GOT3 (cell line): ENCODE data around the gene MINDY4.

Experiments
- DNase-seq: peaks from one replicate; lab custom pipeline; 2025; ENCODE audit warnings: mixed read lengths; lab: John Stamatoyannopoulos, UW

MINDY4 gene

DNA sequence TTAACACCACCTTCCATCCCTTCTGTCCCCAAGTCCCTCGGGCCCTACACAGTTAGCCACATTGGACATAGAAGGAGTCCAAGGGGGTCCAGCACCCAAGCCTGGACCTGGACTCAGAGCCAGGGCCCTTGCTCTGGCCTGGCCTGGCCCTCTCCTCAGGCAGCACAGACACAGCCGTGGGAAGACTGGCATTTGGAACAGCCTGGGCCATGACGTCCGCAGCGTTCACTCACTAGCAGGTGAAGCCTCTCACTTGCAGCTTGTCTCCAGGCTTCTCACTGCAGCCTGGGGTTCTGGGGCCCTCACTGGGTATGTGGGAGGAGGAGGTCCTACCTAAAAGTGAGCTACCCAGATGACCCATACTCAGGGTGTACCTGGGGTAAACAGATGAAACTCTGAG is 106.8 kb downstream of the MINDY4 start:
- DNase-seq: no peak

DNA sequence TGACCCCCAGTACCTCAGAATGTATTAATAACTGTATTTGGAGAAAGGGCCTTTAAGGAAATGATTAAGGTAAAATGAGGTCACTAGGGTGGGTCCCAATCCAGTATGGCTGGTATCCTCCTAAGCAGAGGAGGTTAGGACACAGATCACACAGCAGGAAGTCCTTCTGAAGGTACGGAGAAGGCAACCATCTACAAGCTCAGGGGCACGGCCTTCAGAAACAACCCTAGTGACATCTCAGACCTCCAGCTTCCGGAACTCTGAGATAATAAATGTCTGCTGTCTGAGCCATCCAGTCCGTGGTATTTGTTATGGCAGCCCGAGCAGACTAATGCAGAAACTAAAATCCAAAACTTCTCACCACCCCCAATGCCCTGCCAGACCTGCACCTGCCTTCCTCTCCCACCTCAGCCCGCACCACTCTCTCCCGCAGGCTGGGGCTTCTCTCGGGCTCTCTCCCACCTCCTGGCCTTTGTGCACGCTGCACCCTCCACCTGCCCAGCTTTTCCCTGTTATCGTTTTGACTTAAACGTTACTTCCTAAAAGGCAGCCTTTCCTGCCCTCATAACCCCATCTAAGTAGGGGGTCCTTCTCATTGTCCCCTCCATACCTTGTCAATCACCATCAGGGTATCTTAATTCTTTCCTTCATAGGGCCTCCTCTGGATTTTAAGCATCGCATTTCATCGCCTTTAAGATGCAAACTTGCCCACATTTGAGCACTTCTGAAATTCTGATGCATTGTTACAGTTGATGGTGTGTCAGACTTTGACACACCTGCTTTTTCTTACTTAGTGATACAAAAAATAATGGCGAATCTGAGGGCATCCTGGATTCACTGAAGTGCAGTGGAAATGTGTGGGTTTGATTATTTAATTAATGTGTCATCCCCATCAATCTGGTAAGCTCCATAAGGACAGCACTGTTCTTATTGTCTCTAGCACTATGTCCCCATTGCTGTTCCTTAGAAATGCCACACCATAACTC is 108.2 kb downstream of the MINDY4 start:
- DNase-seq: no peak

DNA sequence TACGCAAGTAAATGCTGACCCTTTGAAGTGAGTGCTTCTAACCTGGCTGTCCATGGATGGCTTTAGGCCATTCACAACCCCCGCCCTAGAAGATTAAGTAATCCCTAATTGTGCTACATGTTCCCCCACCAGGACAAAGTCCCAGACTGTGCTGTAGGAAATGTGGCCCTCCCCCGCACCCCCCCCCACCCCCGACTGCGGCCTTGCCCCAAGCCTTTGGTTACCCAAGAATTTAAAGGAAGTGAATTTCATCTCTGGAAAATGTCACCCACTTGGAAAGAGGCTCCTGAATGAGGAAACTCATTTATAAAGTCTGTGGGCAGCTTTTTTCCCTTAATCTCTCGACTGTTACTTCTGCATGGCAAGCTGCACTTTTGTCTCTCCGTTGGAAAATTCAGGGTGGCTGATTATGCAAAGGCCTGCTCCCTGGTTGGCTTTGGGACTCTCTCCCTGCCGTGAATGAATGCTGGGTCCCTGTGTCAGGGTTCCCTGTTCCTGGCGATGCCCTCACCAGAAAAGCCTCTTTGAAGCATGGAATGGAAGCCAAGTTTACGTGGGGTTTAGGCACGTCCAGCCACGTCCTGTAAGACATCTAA is 109.0 kb downstream of the MINDY4 start:
- no peak for DNase-seq

DNA sequence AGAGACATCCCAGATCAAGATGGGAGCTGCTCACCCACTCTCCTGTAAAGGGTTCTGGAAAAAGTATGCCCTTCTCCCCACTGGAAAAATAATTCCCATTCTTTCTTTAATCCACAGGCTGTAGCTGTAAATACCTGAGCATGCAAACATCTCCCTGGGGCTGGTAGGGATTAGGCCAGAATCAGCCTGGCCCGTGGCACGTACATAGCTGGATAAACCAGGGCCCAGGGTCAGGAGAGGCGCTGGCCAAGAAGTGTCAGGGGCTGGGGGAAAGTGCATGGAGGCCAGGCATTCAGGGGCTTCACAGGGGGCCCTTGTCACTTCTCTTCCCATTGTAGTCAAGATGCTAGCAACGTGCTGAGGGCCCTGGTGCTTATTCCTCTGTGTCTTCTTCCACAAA is 109.7 kb downstream of the MINDY4 start:
- no peak for DNase-seq

DNA sequence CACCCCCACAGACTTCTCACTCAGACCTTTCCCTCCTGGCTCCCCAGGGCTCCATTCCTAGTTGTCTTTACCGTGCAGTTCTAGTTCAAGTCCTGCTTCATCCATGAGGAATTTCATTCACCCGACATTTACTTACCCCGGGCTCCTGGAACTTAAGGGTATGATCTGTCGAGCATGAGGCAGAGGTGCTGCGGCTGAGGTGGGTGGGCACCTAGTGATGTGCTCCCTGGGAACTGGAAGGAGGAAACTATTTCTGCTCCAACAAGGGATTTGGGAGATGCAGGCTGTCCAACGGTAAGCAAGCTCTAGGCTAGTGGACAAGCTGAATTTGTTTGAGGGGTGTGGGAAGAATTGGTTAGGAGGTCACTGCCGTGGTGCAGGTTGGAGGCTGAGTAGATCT is 110.2 kb downstream of the MINDY4 start:
- no peak for DNase-seq

DNA sequence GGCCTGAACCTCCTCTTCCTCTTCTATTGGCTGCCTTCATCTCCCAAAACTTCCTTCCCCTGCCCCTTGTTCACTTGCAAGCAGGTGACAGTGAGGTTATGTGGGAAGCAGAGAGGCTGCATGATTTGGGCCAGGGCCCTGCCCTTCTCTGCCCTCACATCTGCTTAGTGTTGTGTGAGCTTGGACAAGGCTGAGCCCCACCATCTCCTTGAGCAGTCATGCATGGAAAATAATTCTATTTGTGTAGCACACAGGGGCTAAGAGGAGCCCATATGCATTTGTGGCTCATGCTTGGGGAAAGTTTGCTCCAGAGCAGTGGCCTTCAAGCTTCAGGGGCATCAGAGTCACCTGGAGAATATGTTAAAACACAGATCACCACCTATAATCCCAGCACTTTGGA is 113.7 kb downstream of the MINDY4 start:
- no peak for DNase-seq

DNA sequence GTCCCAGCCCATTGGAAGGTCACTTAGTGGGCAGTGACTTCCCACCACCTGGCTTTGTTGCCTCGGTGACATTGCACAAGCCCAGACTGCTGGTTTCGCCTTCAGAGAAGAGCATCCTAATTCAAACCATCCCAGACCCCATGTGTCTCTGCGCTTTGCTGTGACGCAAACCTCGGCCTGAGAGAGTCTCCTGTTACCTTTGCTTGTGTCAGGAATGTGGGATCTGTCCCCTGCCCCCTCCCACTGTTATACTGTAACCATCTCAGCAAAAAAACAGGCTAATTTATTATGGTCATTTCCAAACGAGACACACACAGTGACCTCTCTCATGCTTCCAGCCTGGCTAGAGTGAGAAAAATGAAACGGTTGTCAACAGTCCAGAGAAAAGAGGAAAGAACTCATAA is 115.4 kb downstream of the MINDY4 start:
- no peak for DNase-seq

DNA sequence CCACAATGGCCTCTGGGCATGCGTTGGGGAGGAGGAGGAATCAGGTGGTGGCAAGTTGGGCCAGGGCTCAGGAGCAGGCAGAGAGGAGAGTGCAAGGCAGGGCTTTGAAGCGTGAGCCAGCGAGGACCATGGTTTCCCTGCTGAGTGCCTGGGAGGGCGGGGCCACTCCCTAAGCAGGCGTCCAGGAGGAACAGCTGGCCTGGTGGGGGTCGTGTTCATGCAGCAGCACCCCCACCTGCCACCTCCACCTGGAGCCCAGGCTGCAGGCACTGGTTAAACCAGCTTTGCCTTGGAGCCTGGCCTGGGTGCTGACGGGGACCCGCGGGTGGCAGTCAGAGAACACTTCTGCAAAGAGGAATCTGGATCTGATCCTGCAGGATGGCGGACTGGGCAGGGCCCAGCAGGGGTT is 116.3 kb downstream of the MINDY4 start:
- no peak for DNase-seq

DNA sequence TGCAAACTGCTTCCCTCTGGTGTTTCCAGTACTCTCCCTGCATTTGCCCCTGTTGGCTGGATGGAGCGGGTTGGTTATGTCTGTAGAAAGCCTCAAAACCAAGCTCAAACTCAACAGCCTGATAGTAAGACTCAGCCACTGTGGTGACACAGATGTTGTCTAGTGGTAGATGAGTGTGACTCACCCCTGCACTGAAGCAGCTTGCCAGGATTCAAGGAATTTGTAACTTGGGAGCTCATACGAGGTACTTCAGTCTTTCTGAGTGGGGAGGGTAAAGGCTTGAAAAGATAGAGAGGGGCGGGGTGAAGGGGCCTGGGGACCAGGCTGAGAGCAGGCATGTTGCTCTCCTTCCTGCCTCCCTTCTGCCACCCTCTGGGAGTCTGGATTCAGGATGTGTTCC is 117.5 kb downstream of the MINDY4 start:
- peak; percentile 30 for DNase-seq

DNA sequence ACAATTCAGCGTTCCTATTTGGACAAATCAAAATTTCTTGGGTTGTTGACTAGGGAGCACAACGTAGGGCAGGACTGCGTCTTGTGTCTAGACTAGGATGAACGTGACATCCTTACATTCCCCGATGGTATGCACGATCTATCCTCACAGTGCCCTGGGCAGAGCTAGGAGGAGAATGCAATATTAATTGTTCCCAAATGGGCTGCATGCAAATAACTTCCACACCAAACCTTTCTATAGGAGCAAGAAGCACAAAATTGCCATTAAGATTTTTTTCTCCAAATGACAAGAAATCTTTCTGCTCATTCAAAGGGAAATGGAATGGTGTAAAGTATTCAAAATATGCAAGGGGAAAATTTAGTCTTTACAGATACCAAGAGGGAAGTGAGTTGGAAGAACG is 119.0 kb downstream of the MINDY4 start:
- DNase-seq: no peak

DNA sequence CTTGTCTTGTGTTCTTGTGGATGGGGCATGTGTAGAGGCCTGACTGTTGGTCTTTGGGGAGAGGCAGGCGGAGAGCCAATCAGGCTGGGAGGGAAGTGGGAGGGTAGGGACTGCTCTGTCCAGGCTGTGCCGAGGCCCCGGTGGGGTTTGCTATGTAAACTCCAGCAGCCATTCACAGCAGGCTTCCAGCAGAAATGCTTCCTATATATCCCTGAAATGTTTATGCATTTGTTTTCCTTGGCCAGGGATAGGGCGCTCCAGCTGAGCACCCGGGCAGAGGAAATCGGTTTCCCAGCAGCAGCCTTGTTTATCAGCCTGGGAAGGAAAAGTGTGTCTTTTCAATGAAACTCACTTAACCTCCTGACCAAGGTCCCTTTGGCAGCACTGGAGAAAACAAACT is 122.1 kb downstream of the MINDY4 start:
- no peak for DNase-seq

DNA sequence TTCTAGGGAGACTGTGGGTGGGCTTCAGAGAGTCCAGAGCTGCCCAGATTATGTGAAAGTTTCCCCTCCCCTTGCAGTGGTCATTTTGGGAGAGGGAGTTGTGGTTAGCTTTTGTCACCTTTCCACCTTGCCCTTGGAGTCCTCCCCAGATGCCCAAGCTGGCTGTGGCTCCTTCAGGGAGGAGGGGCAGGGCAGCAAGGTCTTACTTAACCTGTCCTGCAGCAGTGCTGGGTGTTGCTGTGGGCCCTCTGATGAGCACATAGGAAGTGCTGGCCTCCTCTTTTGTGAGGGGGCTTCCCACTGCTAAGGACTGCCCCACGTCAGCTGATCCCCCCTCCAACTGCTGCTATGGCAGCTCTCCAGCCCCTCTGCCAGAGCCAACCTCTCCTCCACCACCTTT is 122.8 kb downstream of the MINDY4 start:
- DNase-seq: no peak

DNA sequence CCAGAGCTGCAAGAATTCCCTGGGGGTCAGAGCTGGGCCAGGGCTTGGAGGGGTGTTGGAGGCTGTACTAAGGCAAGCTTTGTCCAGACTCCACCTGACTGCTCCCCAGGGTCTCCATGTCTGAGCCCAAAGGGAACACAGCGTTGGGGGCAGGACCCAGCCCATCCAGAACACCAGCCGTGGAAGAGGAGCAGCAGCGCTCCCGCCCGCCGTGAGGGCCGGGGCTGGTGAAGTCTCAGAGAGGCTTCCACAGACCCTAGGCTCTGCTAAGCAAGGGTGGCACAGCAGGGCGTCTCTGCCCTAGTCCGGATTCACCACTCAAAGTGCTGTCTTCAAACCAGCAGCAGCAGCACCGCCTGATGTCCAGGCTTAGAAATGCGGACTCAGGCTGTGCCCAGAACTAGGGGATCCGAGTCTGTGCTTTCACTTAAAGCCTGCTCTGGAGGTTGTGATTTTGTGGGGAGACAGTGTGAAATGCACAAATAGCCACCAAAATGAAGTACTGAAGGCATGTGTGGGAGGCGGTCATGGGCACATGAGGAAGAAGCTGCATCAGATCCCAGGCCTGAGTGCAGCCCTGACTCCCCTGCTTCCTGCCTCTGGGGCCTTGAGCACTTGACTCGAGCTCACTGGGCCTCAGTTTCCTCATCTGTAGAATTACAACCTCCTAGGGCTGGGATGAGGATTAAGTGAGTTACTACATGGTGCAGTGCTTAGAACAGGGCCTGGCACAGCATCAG is 123.8 kb downstream of the MINDY4 start:
- DNase-seq: no peak

DNA sequence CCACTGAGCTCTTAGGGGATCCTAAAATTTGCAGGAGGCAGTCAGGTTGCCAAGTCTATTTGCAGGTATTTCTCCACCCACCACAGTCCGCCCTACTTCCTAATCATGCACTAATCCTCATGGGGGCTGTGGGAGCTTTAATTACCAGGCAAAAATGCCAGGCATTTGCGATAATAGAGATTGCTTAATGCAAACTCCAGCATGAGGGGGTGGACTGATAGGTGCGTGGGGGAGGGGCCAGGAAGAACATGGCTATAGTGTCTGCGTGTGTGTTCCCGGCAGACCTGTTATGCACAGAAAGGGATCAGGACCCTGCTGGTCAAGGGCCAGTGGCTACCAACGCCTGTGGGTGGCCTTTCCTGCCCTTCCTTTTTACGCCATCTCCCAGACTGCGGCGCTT is 124.8 kb downstream of the MINDY4 start:
- no peak for DNase-seq

DNA sequence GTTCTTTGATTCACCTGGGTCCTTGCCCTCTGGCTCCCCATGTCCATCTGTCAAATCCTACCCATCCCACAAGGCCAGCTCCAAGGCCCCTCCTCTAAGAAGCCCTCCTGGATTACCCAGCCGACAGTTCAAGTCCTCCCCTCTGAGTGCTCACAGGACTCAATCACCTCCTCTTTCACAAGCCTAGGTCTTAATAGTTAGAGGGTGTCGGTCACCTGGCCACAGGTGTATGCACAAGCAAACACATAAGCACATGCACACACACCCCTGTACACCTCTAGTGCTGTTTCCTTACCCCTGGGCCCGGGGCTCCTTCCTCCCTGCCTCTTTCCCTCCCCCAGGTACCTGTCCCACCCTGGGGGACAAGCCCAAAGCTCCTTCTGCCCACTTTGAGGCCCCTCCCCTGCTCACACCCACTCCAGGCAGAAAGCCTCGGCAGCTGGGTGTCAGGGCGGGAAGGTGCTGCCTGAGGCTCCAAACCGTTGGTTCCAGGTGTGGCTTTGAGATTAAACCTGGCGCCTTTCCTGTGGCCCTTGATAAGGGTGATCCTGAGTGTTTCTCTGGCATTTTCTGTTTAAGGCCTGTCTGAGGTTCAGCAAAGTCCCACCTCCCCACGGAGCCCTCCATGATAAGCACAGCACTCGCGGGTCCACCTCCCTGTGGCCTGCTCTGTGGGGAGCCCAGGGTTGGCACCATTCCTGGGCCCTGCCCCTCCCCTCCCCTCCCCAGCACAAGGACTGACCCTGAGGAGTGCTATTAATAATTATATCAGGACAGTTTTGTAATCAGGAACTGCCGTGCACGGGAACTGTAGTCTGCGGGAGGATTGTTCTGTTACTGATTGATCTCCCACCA is 125.8 kb downstream of the MINDY4 start:
- no peak for DNase-seq

DNA sequence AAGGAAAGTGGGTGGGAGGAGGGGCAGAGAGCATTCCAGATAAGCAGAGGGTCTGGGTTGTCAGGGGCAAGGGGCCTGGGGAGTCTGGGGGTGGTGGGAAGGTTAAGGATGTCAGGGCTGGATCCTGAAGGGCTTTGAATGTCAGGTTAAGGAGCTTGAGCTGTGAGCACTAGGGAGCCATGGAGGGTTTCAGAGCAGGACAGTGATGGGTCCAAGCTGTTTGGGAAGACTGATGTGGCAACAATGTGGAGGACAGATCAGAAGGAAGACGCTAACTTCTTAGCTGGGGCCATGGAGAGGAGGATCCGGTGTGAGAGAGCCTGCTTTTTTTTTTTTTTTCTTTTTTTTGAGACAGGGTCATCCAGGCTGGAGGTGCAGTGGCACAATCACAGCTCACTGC is 126.6 kb downstream of the MINDY4 start:
- DNase-seq: no peak

DNA sequence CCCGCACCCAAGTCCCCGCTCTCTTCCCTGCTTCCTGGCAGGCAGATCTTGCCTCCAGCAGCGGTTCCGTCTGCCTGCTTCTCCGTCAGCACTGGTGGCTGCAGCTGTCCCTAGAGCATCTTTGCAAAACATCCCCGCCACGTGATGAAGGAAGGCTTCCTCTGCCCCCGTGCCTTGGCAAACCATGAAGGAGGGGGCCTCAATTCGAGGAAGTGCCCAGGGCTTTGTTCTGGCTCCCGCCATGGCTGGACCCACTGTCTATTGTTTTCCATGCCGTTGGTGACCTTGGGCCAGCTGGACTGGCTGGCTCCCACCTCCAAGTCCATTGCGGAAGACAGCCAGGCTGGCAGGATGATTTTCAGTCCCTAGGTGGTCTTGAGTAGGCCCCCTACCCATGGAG is 127.2 kb downstream of the MINDY4 start:
- DNase-seq: no peak

DNA sequence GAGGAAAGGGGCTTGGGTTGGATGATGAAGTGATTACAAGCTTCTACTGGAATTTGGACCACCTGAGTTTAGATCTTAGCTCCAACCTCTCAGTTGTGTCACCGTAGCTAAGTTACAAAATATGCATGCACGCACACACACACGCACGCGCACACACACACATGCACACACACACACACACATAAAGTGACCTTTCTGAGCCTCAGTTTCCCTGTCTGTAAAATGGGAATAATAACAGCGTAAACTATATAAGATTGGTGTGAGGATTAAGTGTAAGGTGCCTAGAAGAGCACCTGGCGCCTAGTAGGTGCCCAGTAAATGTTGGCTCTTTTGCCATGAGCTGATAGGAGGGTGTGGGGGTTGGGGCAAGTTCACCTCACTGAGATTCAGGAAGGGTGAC is 127.8 kb downstream of the MINDY4 start:
- DNase-seq: no peak

DNA sequence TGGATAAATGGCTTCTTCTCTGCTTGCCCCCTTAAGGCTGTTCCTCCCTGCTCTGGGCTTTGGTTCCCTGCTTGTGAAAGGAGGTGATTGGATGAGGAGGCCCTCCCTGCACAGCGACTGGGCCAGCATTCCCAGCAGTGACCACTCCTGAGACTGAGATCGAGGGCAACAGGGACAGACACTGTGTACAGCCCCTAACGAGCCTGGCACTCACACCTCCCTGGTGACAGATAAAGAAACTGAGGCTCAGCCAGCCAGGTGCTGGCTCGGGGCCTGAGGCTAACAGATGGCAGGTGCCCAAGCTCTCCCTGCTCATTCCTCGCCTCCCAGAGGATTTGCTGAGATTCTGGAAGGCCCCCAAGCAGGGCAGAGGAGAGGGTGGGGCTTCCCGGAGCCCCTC is 128.4 kb downstream of the MINDY4 start:
- no peak for DNase-seq

DNA sequence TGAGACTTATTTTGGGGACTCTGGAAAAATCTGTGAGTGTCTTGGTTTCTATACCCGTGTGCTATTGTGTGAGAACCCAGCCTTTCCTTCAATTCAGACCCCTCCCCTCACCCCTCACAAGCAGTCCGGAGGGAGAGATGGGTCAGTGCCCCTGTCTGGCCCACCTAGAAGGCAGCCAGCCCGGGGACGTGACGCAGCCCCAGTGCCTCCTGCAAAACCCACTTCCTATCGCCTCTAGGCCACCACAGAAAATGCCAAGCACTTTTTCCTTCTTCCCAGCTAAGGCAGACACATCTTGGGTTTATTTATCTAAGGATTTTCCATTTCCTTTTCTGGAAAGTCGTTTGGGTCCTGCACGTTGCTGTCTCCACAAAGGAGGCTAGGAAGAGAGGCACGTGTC is 128.8 kb downstream of the MINDY4 start:
- no peak for DNase-seq

DNA sequence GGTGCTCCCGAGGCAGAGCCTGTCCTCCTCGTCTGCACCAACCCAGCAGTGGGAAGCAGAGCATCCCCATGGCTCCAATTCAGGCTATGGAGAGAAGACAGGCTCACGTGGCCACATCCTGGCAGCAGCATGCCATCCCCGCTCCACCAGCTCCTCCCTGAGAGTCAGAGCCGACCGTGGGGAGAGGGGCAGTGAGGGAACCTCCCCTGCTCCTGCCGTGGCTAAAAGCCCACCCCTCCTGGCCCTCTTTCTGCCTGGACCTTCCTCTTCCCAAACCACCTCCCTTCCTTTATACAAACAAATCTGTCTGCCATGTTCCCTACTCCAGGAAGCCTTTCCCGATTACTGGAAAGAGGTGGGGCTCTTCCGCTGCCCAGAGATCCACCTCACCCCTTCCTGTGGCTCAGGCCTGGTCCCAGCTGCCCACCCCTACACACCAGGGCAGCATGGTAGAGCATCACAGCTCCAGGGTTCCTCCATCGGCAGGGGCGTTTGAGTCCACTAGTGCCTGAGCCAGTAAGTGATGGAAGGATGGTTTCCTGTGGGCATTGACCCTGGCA is 129.7 kb downstream of the MINDY4 start:
- DNase-seq: no peak

DNA sequence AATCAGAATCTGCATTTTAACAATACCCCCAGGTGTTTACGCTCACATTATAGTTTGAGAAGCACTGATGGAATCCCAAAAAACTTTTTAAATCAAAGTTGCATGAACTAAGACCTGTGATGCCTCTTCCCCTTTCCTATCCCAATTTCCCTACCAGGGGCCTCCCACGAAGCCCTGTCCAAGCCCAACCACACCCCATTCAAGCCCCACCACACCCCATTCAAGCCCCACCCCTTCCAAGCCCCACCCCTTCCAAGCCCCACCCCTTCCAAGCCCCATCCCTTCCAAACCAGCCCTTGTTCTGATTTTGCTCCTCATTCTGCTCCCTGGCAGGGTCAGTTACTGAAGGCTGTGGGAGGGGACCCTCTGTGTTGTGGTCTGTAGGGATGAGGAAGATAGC is 130.6 kb downstream of the MINDY4 start:
- DNase-seq: no peak
